ENCODE measurements around the gene SYCP1.
"Not testable (repeated sequence)": the region's sequence is repeated elsewhere in the genome, so short reads cannot be mapped to it uniquely, and the experiment has no call there.

The SYCP1 gene

DNA sequence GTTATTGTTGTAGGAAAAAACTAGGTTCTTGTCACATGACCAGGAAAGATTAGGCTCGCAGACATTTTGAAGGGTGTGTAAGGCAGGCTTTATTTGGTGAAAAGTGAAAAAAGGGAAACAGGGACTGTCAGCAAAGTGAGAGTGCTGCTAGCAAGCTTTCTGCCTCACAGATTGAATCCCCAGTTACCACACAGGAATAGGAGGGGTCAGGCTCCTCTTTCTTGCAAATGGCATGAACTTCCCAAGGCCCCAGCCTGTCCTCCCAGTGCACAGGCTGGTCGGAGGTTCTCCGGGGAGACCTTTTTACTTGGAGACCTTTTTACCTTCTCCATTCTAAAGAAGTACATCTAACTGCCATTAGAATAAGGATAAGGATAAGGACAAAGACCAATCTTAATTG, 42.1 kb downstream of the SYCP1 start:
- peaks cover 15% of the 10 kb centered on the region for H3K27me3 Mint-ChIP-seq
- H3K4me3 Mint-ChIP-seq, result no peak overlapping the region
- no peaks in the 10 kb centered on the region for H3K4me1 Mint-ChIP-seq
- H3K36me3 Mint-ChIP-seq, result no peaks in the 10 kb centered on the region
- no peaks in the 10 kb centered on the region for H3K9me3 Mint-ChIP-seq
- no peak for DNase-seq
- H3K27ac Mint-ChIP-seq, result no peak overlapping the region
- CTCF ChIA-PET, result no interaction called here

- H3K27me3 Mint-ChIP-seq, result peaks cover 9% of the 10 kb centered on the region
- DNase-seq, result no peak
- H3K9me3 Mint-ChIP-seq, result no peaks in the 10 kb centered on the region
- H3K4me1 Mint-ChIP-seq, result no peaks in the 10 kb centered on the region
- no peak overlapping the region for H3K4me3 Mint-ChIP-seq
- no peak overlapping the region for H3K27ac Mint-ChIP-seq
- CTCF ChIA-PET, result no interaction called here
- H3K36me3 Mint-ChIP-seq, result no peaks in the 10 kb centered on the region
Measured at GRCh38 chr1:114901814-114902213, 47.2 kb downstream of the SYCP1 start.

DNA sequence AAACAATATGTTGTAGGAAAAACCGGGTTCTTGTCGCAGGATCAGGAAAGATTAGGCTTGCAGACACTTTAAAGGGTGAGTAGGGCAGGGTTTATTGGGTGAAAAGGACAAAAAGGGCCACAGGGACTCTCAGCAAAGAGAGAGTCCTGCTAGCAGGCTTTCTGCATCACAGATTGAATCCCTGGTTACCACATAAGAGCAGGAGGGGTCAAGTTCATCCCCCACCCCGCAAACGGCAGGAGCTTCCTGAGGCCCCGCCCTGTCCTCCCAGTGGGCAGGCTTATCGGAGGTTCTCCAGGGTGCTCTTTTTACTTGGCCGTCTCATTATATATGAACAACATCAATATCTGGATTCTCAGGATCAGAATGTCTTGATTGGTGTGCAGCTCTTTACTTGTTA, 47.7 kb downstream of the SYCP1 start:
- DNase-seq, result no peak
- H3K36me3 Mint-ChIP-seq, result no peaks in the 10 kb centered on the region
- H3K27ac Mint-ChIP-seq, result no peak overlapping the region
- CTCF ChIA-PET, result interaction anchor here (1.1 kb wide), 1 partner anchor 210 kb away, joined by 3 read pairs; no protein-coding TSS in a partner anchor
- H3K9me3 Mint-ChIP-seq, result no peaks in the 10 kb centered on the region
- no peak overlapping the region for H3K4me3 Mint-ChIP-seq
- peaks cover 4% of the 10 kb centered on the region for H3K27me3 Mint-ChIP-seq
- H3K4me1 Mint-ChIP-seq, result no peaks in the 10 kb centered on the region

DNA sequence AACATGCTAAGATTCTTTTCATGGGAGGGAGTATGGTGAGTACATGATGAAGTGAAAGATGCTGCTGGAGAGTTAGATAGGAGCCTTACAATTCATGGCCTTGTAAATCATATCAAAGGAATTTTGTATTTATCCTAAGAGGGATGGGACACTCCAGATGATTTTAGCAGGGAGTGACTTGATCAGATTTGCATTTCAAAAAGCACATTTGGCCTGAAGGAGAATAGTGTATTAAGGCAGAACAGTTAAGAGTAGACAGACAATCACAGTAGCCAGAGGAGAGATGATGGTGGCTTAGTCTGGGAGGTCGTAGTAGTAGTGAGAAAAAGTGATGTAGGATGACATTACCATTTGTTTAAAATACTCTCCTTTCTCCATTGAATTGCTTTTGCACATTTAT, 48.8 kb downstream of the SYCP1 start:
- H3K27ac Mint-ChIP-seq, result no peak overlapping the region
- H3K9me3 Mint-ChIP-seq, result no peaks in the 10 kb centered on the region
- no peaks in the 10 kb centered on the region for H3K36me3 Mint-ChIP-seq
- no peaks in the 10 kb centered on the region for H3K4me1 Mint-ChIP-seq
- H3K27me3 Mint-ChIP-seq, result peaks cover 4% of the 10 kb centered on the region
- no peak for DNase-seq
- CTCF ChIA-PET, result interaction anchor here (1.1 kb wide), 1 partner anchor 209 kb away, joined by 3 read pairs; no protein-coding TSS in a partner anchor
- no peak overlapping the region for H3K4me3 Mint-ChIP-seq

- H3K36me3 Mint-ChIP-seq, H3K27ac Mint-ChIP-seq, H3K27me3 Mint-ChIP-seq, H3K4me1 Mint-ChIP-seq, DNase-seq, H3K4me3 Mint-ChIP-seq, H3K9me3 Mint-ChIP-seq, CTCF ChIA-PET: not testable (repeated sequence)
Measured at GRCh38 chr1:114915720-114916119, 61.1 kb downstream of the SYCP1 start.

GRCh38 chr1:114926607-114927006, 71.9 kb downstream of the SYCP1 start:
- H3K27ac Mint-ChIP-seq, result no peak overlapping the region
- H3K4me3 Mint-ChIP-seq, result no peak overlapping the region
- no peaks in the 10 kb centered on the region for H3K9me3 Mint-ChIP-seq

DNA sequence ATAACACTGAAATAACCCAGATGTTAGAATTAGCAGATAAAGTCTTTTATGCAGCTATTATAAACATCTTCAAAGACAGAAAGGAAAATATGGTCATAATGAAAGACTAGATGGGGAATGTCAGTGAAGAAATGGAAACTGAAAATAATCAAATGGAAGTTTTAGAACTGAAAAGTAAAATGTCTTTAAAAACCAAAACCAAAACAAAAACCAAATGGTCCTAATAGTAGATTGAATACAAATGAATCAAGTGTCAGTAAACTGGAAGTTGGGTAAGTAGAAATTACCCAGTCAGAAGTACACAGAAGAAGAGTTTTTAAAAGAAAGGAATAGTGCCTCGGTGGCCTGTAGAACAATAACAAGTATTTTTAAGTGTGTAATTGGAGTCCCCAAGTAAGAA, 72.7 kb downstream of the SYCP1 start:
- Mint-ChIP-seq H3K4me1 (no peaks in the 10 kb centered on the region), H3K4me3 (no peak overlapping the region), H3K36me3 (peaks cover 2% of the 10 kb centered on the region), H3K27ac (no peak overlapping the region), H3K27me3 (peaks cover 9% of the 10 kb centered on the region), H3K9me3 (no peaks in the 10 kb centered on the region)
- CTCF ChIA-PET, result no interaction called here
- no peak for DNase-seq

More at GRCh38 chr1:114926607-114927006, 71.9 kb downstream of the SYCP1 start:
- CTCF ChIA-PET, result no interaction called here
- DNase-seq, result no peak
- peaks cover 9% of the 10 kb centered on the region for H3K27me3 Mint-ChIP-seq
- no peaks in the 10 kb centered on the region for H3K4me1 Mint-ChIP-seq
- H3K36me3 Mint-ChIP-seq, result peaks cover 2% of the 10 kb centered on the region

GRCh38 chr1:114956570-114956969, 101.9 kb downstream of the SYCP1 start:
- Mint-ChIP-seq H3K27ac (no peak overlapping the region), H3K36me3 (no peaks in the 10 kb centered on the region), H3K9me3 (no peaks in the 10 kb centered on the region), H3K4me1 (no peaks in the 10 kb centered on the region), H3K27me3 (peaks cover 10% of the 10 kb centered on the region), H3K4me3 (no peak overlapping the region)
- DNase-seq, result no peak
- CTCF ChIA-PET, result no interaction called here

DNA sequence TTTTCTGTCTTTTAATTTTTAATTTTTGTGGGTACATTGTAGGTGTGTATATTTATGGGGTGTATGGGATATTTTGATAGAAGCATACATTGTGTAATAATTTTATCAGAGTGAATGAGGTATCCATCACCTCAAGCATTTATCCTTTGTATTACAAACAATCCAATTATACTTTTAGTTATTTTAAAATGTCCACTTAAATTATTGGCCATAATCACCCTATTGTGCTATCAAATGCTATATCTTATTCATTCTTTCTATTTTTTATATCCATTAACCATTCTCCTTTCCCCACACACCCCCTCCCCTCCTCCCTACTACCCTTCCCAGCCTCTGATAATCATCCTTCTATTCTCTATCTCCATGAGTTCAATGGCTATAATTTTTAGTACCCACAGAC, 104.8 kb downstream of the SYCP1 start:
- no peak for DNase-seq
- CTCF ChIA-PET, result no interaction called here
- Mint-ChIP-seq H3K27ac (no peak overlapping the region), H3K4me1 (no peaks in the 10 kb centered on the region), H3K36me3 (no peaks in the 10 kb centered on the region), H3K4me3 (no peak overlapping the region), H3K9me3 (no peaks in the 10 kb centered on the region), H3K27me3 (peaks cover 15% of the 10 kb centered on the region)

- Mint-ChIP-seq H3K9me3 (peaks cover 3% of the 10 kb centered on the region), H3K36me3 (no peaks in the 10 kb centered on the region), H3K27me3 (no peaks in the 10 kb centered on the region), H3K4me1 (no peaks in the 10 kb centered on the region), H3K4me3 (no peak overlapping the region), H3K27ac (no peak overlapping the region)
- CTCF ChIA-PET, result interaction anchor here (1.5 to 3.9 kb wide), 2 partner anchors 10 to 135 kb away, joined by 6 to 38 read pairs; no protein-coding TSS in a partner anchor
- DNase-seq, result no peak
Measured at GRCh38 chr1:114976891-114977290, 122.2 kb downstream of the SYCP1 start.

DNA sequence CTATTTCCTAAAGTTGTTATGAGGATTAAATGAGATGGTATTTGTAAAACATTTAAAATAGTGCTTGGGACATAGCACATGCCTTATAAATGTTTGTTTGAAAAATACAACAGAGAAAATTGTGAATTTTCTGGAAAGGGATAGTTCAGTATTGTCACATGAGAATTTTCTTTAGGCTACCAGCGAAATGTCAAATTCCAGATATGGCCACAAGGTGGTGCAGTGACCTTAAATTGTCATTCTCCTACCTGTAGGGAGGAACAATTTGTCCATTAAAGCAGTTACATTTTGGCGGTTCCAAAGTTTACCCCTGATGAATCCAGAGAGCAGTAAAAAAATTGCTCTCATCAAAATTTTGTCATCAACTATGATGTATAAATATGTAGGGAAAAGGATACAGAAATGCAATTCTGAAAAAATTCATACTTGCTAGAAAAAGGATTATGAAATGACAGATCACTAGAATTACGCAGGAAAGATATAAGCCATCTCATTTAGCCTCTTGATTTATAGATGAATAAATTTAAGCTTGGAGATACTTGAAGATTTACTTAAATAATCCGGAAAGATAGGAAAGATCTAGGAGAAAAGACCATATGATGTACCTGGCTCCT, 124.7 kb downstream of the SYCP1 start:
- Mint-ChIP-seq H3K4me1 (no peaks in the 10 kb centered on the region), H3K27ac (no peak overlapping the region), H3K27me3 (peaks cover 4% of the 10 kb centered on the region), H3K4me3 (no peak overlapping the region), H3K36me3 (no peaks in the 10 kb centered on the region), H3K9me3 (peaks cover 13% of the 10 kb centered on the region)
- CTCF ChIA-PET, result interaction anchor here (0.8 to 2.2 kb wide), 8 partner anchors 71 to 172 kb away, joined by 3 to 36 read pairs (median 4); no protein-coding TSS in a partner anchor
- peak; percentile 79 for DNase-seq

- no peak for DNase-seq
- H3K27me3 Mint-ChIP-seq, result peaks cover 8% of the 10 kb centered on the region
- H3K27ac Mint-ChIP-seq, result no peak overlapping the region
- H3K4me3 Mint-ChIP-seq, result no peak overlapping the region
- no peaks in the 10 kb centered on the region for H3K4me1 Mint-ChIP-seq
- CTCF ChIA-PET, result interaction anchor here (1.1 to 1.5 kb wide), 3 partner anchors 60 to 131 kb away, joined by 3 to 5 read pairs (median 5); no protein-coding TSS in a partner anchor
- H3K36me3 Mint-ChIP-seq, result no peaks in the 10 kb centered on the region
- H3K9me3 Mint-ChIP-seq, result peaks cover 13% of the 10 kb centered on the region
Measured at GRCh38 chr1:114982251-114982650, 127.6 kb downstream of the SYCP1 start.

DNA sequence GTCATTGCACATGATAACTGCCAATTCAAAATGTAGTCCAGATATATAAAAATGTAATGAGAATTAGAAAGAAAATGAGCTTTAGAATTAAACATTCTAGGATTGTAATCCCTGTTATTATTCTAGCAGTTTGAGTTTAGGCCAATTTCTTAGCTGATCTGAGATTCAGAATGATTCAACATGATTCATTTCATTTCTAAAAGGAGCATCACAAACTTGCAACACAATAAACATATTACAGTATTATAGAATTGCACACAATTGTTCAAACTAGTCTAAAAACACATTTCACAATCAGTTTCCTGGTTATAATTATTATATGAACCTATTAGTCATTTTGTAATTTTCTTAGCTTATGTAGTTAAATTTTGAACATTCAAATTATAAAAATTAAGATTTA, 131.6 kb downstream of the SYCP1 start:
- DNase-seq, result no peak

GRCh38 chr1:114988095-114988494, 133.4 kb downstream of the SYCP1 start:
- peaks cover 7% of the 10 kb centered on the region for H3K9me3 Mint-ChIP-seq
- no peak overlapping the region for H3K4me3 Mint-ChIP-seq
- CTCF ChIA-PET, result no interaction called here
- peaks cover 8% of the 10 kb centered on the region for H3K27me3 Mint-ChIP-seq
- no peaks in the 10 kb centered on the region for H3K36me3 Mint-ChIP-seq
- no peak for DNase-seq
- no peaks in the 10 kb centered on the region for H3K4me1 Mint-ChIP-seq
- H3K27ac Mint-ChIP-seq, result no peak overlapping the region

More for the DNA sequence above, 131.6 kb downstream of the SYCP1 start:
- no peak overlapping the region for H3K27ac Mint-ChIP-seq
- peaks cover 18% of the 10 kb centered on the region for H3K9me3 Mint-ChIP-seq
- H3K36me3 Mint-ChIP-seq, result no peaks in the 10 kb centered on the region
- H3K4me3 Mint-ChIP-seq, result no peak overlapping the region
- peaks cover 8% of the 10 kb centered on the region for H3K27me3 Mint-ChIP-seq
- CTCF ChIA-PET, result interaction anchor here (1.6 kb wide), 2 partner anchors 9 to 65 kb away, joined by 4 to 6 read pairs; no protein-coding TSS in a partner anchor
- H3K4me1 Mint-ChIP-seq, result no peaks in the 10 kb centered on the region

GRCh38 chr1:114997510-114998289, 143.0 kb downstream of the SYCP1 start:
- H3K27ac Mint-ChIP-seq, result no peak overlapping the region
- H3K27me3 Mint-ChIP-seq, result peaks cover 8% of the 10 kb centered on the region
- H3K36me3 Mint-ChIP-seq, result no peaks in the 10 kb centered on the region
- H3K4me1 Mint-ChIP-seq, result no peaks in the 10 kb centered on the region
- CTCF ChIA-PET, result no interaction called here
- H3K4me3 Mint-ChIP-seq, result no peak overlapping the region
- no peak for DNase-seq
- H3K9me3 Mint-ChIP-seq, result no peaks in the 10 kb centered on the region
